ENCODE measurements around the gene NEDD4L.
"Not testable (repeated sequence)": the region's sequence is repeated elsewhere in the genome, so short reads cannot be mapped to it uniquely, and the experiment has no call there.

Gene NEDD4L

GRCh38 chr18:58043491-58044369 lies at the start of gene NEDD4L:
NEDD4L (plus strand) TSS chr18:58044226; CDS start chr18:58044661, 435 bp downstream.
- DNase-seq = peak; percentile 6

DNA sequence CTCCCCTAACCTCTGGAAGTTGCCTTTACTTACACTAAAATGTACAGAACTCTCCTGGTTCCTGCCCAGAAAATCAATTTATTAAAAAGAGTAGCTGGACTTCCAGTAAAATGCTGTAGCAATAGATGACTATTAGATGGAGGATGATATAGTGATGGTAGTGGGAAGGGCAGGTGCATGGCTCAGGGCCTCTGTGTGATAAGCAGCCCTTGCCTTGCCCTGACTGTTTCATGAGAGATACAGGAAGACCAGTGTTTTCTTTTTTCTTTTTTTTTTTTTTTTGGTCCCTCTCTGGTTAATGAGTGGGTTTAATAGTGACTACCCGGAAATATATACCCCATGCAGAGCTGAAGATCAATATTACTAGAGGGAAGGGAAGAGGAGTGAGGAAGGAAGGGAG lies 48.7 kb upstream of the NEDD4L start:
- no peak for DNase-seq

GRCh38 chr18:57996894-57997293 lies 47.1 kb upstream of the NEDD4L start:
- not testable (repeated sequence) for DNase-seq

DNA sequence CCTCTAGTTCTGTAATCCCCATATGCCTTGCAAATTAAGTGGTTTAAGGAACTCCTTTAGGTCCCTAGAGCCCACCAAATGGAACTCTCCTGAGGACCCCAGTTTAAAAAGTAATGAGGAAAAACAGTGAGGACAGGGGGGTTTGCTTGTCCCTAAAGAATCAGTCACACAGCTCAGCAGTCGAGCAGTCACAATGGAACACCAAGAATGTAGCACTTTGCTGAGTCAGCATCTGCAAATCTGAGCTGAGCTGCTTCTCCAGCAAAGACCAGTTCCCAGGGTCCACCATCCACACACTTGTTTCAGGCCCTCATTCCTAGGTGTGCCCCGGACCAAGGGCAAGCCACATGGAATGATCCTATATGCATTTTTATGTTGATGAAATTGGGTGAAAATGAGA lies 46.2 kb upstream of the NEDD4L start:
- DNase-seq = no peak

DNA sequence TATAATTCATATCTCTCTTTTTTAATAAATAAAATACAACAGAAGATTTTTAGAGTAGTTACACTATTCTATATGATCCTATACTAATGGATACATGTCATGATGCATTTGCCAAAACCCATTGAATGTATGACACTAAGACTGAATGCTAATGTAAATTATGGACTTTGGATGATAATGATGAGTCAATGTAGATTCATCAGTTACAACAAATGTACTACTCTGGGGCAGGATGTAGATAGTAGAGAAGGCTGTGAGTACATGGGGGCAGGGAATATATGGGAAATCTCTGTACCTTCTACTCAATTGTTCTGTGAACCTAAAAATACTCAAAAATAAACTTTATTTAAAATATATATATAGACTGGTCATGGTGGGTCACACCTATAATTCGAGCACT lies 45.6 kb upstream of the NEDD4L start:
- no peak for DNase-seq

- DNase-seq = no peak
Observed at GRCh38 chr18:58004317-58004716, 39.7 kb upstream of the NEDD4L start.

DNA sequence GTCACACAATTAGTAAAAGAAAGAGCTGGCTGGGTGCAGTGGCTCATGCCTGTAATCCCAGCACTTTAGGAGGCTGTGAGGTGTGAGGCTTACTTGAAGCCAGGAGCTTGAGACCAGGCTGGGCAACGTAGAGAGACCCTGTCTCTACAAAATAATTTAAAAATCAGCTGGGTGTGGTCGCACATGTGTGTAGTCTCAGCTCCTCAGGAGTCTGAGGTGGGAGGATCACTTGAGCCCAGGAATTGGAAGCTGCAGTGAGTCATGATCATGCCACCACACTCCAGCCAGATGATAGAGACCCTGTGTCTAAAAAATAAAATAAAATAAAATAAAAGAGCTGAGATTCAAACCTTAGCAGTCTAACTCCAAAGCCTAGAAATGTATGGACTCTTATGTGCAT lies 39.0 kb upstream of the NEDD4L start:
- DNase-seq = no peak

- no peak for DNase-seq
Observed at GRCh38 chr18:58005885-58006523, 38.0 kb upstream of the NEDD4L start.

DNA sequence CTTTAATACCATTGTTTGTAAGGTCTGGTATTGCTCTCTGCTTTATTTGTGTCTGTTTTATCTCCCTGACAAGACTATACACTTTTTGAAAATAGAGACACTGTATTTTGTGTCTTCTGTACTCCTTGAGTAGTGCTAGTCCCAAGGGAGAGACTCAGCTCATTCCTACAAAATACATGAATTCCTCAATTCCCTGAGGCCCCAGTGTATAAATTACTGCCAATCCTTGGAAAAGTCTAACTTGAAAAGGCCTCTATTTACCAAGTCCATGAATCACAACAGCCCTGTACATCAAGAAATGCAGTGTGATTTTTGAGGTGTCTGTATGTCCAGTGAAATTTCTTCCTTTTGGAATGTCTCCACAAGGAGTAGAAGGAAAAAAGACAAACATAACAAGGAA lies 34.9 kb upstream of the NEDD4L start:
- DNase-seq = no peak

DNA sequence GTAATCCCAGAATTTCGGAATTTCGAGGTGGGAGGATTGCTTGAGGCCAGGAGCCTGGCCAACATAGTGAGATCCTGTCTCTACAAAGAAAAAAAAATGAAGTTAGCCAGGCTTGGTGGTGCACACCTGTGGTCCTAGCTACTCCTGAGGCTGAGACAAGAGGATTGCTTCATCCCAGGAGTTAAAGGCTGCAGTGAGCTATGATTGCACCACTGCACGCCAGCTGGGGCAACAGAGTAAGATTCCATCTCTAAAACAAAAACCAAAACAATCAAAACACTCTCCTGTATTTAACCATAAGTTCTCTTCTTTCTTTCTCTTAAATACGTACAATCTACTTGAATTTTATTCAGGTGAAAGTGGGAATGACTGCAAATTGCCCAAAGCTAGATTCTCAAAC lies 33.8 kb upstream of the NEDD4L start:
- no peak for DNase-seq

GRCh38 chr18:58012356-58012755 lies 31.7 kb upstream of the NEDD4L start:
- no peak for DNase-seq

- DNase-seq = no peak
Observed at GRCh38 chr18:58013241-58014211, 30.5 kb upstream of the NEDD4L start.

DNA sequence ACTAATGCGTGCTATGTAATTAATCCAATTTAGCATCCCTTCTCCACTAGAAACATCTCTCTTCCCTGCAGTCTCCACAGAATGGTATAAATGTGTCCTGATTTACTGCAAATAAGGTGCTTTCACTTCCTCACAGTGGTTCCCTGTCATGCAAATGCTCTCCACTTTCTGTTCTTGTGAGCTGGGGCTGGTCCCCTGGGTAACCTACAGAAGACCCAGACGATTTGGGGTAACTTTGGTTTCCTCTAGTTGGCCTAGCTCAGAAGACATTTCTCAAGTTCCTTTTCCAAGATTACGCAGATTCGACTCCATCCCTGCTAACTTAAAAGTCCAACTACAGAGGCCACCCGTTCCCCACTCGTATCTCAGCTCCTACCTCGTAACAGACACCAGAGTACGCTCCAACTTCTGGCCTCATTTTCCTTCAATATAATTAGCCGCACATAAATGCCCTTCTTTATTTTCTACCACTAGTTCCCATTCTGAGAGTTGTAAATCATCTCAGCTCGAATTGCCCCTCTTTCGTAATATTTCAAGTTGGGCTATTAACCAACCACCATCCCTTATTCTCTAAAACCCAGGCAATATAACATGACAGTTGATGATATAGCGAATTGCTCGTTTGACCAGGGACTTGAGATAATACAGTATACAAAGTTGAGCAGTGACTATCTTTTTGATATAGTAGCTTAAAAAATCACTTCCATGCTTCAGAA lies 28.8 kb upstream of the NEDD4L start:
- DNase-seq = no peak

GRCh38 chr18:58017267-58017666 lies 26.8 kb upstream of the NEDD4L start:
- DNase-seq = no peak

DNA sequence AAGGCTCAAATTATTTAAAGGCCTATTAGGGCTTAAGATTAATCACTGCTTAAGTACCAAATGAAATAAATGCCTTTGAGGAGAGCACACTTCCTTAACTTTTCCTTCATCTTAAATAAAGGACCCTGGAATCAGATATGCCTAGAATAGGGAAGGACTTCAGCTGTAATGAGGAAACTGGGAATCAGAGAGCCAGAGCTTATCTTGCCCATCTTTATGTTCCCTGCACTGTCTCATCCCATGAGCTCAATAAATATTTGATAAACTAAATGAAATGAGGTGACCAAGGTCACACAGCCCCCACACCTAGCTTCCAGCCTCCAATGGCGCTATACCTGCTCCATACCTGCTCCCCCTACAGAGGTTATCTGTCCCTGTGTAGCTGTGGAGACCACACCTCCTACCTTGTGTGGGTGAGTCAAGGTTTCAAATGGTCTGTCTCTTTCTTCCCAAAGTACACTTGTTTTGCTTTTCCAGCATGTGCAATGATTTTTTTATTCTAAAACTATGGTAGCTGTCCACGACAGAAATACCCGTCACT lies 23.4 kb upstream of the NEDD4L start:
- no peak for DNase-seq

GRCh38 chr18:58021504-58021903 lies 22.5 kb upstream of the NEDD4L start:
- DNase-seq = no peak

DNA sequence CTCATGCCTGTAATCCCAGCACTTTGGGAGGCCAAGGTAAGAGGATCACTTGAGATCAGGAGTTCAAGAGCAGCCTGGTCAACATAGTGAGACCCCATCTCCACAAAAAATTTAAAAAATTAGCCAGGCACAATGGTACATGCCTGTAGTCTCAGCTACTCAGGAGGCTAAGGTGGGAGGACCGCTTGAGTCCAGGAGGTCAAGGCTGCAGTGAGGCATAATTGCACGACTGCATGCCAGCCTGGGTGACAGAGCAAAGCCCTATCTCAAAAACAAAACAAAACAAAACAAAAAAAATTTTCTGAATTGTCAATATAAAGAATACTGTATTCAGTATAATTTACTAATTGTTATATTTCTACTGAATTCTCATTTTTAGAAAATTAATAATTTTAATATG lies 20.9 kb upstream of the NEDD4L start:
- DNase-seq = no peak

DNA sequence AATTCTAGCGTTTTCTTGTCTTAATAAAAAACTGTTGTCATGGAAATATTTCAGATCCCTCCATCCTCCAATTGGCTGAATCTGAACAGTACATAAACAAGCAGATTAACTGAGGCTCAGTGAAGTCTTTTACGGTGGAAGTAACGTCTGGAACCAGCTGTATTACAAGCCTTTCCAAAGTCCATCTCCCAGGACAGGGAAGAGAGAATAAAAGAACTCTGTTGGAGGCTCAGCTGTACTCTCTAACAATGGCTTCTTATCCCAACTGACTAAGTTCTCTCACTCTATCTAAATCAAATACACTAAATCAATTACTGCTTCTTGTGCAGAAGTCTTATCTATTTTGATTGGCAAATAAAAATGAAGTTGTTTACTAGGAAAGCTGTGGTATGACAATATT lies 19.9 kb upstream of the NEDD4L start:
- DNase-seq = no peak

GRCh38 chr18:58025205-58025604 lies 18.8 kb upstream of the NEDD4L start:
- DNase-seq = no peak

DNA sequence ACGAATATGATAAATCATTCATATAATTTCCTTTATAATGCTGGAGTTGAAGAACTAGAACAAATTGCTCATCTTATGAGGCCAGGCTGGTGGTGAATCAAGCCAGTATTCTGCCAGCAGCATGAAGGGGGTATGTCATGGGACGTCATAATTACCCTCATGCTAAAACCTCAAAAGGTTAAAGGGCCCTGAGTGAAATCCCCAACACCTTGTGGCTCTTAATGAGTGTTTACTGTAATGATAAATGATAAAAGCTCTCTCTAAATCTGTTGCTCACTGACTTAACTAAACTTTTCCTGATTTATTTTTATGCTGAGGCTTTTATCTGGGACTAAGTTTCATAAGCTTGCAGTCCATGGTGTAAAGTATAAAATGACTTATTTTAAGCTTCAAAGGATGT lies 18.3 kb upstream of the NEDD4L start:
- no peak for DNase-seq

GRCh38 chr18:58026395-58026794 lies 17.6 kb upstream of the NEDD4L start:
- no peak for DNase-seq

- DNase-seq = no peak
Observed at GRCh38 chr18:58026857-58027256, 17.2 kb upstream of the NEDD4L start.
